BE2C (cell line): ENCODE measurements around the gene HPGDS.
A peak's percentile ranks its signal among the peaks of the same experiment; 100 is the strongest.

Experiments used
- DNase-seq: peaks from one replicate; pipeline ENCODE4 v3.0.0-alpha.2; 2020
- H3K27me3 ChIP-seq: fragments of 250-450 bp; sonication (Bioruptor Pico); 2 replicates; pipeline ENCODE4 v1.5.1; 2020; ENCODE audit warnings: mild to moderate bottlenecking
- H3K36me3 ChIP-seq: fragments of 250-450 bp; sonication (Bioruptor Pico); 2 replicates; pipeline ENCODE4 v1.5.1; 2020; ENCODE audit warnings: mild to moderate bottlenecking
- H3K4me1 ChIP-seq: fragments of 250-450 bp; sonication (Bioruptor Pico); 2 replicates; pipeline ENCODE4 v1.5.1; 2020
- H3K4me3 ChIP-seq: 2 replicates; pipeline ENCODE4 v1.5.1; 2011; ENCODE audit warnings: low read depth, low read length
- H3K9me3 ChIP-seq: fragments of 250-450 bp; sonication (Bioruptor Pico); 2 replicates; pipeline ENCODE4 v1.5.1; 2020
- CTCF ChIP-seq: IDR thresholded peaks from 2 replicates; pipeline ENCODE4 v1.5.1; 2012; ENCODE audit warnings: mild to moderate bottlenecking, low read depth, low read length

The HPGDS gene

GRCh38 chr4:94370533-94371254 lies 28.1 kb upstream of the HPGDS start:
- Histone ChIP-seq H3K36me3 (no peaks in the 10 kb centered on the region; the same call in 1 of the 2 replicates), H3K4me1 (no peaks in the 10 kb centered on the region; the same call in 1 of the 2 replicates), H3K27me3 (no peaks in the 10 kb centered on the region), H3K9me3 (no peaks in the 10 kb centered on the region), H3K4me3 (no peak overlapping the region)
- DNase-seq = no peak
- no peak for TF ChIP-seq CTCF

GRCh38 chr4:94369046-94369445 lies 26.4 kb upstream of the HPGDS start:
- H3K4me3 ChIP-seq = no peak overlapping the region
- no peak for TF ChIP-seq CTCF
- no peaks in the 10 kb centered on the region for H3K27me3 ChIP-seq
- no peaks in the 10 kb centered on the region for H3K9me3 ChIP-seq
- no peak for DNase-seq
- peaks cover 9% of the 10 kb centered on the region for H3K4me1 ChIP-seq
- no peaks in the 10 kb centered on the region; the same call in 1 of the 2 replicates for H3K36me3 ChIP-seq

DNA sequence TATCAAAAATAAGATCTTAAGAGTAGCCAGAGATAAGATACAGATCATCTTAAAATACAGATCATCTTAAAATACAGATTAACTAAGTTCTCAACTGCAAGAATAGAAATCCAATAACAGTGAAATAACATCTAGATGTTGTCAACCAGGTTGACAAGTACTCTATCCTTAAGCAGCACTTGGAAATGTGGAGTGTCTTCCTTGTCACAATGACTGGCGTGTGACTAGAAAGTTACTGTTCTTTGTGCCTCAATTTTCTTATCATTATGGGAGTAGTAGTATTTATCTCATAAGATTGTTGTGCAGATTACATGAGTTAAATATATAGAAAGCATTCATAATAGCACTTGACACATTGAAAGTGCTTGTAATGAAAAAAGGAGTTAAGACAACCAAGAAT lies 25.8 kb upstream of the HPGDS start:
- H3K27me3 ChIP-seq = no peaks in the 10 kb centered on the region
- H3K9me3 ChIP-seq = no peaks in the 10 kb centered on the region
- no peaks in the 10 kb centered on the region; the same call in 1 of the 2 replicates for H3K36me3 ChIP-seq
- no peak overlapping the region for H3K4me3 ChIP-seq
- TF ChIP-seq CTCF = no peak
- H3K4me1 ChIP-seq = peaks cover 9% of the 10 kb centered on the region
- DNase-seq = no peak

GRCh38 chr4:94365304-94365703 lies 22.7 kb upstream of the HPGDS start:
- no peaks in the 10 kb centered on the region for H3K9me3 ChIP-seq
- no peaks in the 10 kb centered on the region for H3K27me3 ChIP-seq
- peaks cover 13% of the 10 kb centered on the region for H3K4me1 ChIP-seq
- DNase-seq = no peak
- H3K36me3 ChIP-seq = no peaks in the 10 kb centered on the region; the same call in 1 of the 2 replicates
- TF ChIP-seq CTCF = no peak
- H3K4me3 ChIP-seq = no peak overlapping the region

DNA sequence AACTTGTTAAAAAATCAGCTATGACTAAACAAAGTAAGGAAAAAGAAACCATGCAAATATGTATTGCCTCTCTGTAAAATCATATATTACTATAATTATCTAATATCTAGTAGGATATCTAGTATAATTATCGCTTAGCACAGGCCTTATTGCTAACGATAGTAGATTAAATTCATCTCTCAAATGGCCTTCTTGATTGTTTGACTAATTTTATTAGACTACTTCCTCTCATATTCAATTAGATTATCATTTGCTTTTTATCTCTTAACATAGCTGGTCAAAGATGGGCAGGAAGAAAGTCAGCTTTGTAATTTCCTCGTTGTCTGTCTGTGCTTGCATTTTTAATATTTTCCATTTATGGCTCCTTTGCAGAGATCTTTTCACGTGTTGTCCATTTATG lies 21.9 kb upstream of the HPGDS start:
- Histone ChIP-seq H3K27me3 (no peaks in the 10 kb centered on the region), H3K4me3 (no peak overlapping the region), H3K9me3 (no peaks in the 10 kb centered on the region), H3K4me1 (peaks cover 13% of the 10 kb centered on the region), H3K36me3 (no peaks in the 10 kb centered on the region; the same call in 1 of the 2 replicates)
- TF ChIP-seq CTCF = no peak
- DNase-seq = no peak

- no peaks in the 10 kb centered on the region for H3K27me3 ChIP-seq
- H3K9me3 ChIP-seq = no peaks in the 10 kb centered on the region
- peaks cover 13% of the 10 kb centered on the region for H3K4me1 ChIP-seq
- no peaks in the 10 kb centered on the region; the same call in 1 of the 2 replicates for H3K36me3 ChIP-seq
- DNase-seq = no peak
- peak overlapping the region; percentile 41 for H3K4me3 ChIP-seq
- TF ChIP-seq CTCF = no peak
Observed at GRCh38 chr4:94363136-94363655, 20.6 kb upstream of the HPGDS start.
